Renal pelvis (tissue), 4 donors: ENCODE data around the gene DNAAF8. TPM values are rescaled to one million over a fixed set of nuclear protein-coding genes. Genes with fewer than 3 reads are reported as not detected.
"Not testable (repeated sequence)": the region's sequence is repeated elsewhere in the genome, so short reads cannot be mapped to it uniquely, and the experiment has no call there.

Source experiments
- DNase-seq: peaks from one replicate; pipeline ENCODE4 v3.0.0-alpha.2; 2013
- polyA plus RNA-seq, 3 donors: library from polyadenylated mRNA; unstranded; fragments of 120-200 nt; gene quantifications; one replicate each; pipeline ENCODE4 v1.2.1, GENCODE V29; 2013; ENCODE audit not compliant: insufficient read length in 3 of 3

Gene DNAAF8
- polyA plus RNA-seq, 3 donors, result 2.4 to 3.0 (median 2.6) TPM

DNA sequence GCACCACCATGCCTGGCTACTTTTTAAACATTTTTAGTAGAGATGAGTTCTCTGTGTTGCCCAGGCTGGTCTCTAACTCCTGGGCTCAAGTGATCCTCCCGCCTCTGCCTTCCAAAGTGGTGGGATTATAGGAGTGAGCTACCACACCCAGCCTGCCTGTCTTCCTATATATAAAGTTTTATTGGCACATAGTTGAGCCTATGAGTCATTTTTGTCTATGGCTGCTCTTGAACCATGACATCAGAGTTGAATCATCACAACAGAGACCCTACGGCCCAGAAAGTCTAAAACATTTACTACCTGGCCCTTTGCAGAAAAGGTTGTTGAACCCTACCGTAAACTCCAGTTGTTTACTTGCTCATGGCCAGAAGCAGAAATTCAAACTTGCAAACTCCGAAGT is 45.9 kb downstream of the DNAAF8 start:
- no peak for DNase-seq

DNA sequence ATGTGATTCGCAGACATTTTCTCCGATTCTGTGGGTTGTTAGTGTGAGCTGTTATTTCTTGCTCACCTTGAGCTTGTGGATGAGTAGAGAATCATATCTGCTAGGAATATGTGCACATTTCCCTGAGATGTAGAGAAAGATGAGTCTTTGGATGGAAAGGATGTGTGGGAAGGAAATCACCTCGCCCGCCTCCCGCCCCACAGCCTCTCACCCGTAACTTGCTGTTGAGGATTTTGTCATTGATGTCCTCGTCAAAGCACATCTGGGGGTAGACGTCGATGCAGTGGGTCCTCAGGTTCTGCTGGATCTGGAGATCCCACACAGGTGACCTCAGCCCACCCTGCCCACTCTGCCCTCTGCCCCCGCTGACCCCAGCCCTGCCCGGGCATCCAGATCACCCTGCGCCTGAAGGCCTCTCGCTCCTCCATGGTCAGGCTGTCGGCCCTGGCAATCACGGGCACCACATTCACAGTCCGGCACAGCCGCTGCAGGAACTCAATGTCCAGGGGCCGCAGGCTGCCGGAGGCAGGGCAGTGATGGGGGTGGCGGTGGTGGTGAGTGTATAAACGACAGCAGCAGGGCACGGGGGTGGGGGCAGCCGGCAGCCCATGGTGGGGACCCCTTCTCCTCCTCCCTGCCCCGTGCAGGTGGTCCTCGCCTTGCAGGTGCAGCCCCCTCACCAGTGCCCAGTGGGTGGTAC is 49.1 kb downstream of the DNAAF8 start:
- no peak for DNase-seq

DNA sequence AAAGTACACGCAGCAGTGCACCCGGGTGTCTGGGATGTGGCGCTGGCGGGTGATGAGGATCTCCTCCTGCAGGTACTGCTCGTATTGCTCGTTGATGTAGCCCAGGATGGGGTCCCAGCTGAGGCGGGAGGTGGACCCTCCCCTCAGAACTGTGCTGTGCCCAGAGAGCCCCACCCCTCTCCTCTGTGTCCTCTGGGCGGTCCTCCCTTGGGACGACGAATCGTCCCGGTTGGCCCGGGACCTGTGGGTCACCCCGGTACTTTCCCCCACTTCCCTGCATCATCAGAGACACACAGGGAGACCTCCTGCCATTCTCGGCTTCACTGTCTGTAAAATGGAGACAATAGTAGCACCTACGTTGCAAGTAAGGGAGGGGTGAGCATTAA is 49.6 kb downstream of the DNAAF8 start:
- DNase-seq, result no peak

DNA sequence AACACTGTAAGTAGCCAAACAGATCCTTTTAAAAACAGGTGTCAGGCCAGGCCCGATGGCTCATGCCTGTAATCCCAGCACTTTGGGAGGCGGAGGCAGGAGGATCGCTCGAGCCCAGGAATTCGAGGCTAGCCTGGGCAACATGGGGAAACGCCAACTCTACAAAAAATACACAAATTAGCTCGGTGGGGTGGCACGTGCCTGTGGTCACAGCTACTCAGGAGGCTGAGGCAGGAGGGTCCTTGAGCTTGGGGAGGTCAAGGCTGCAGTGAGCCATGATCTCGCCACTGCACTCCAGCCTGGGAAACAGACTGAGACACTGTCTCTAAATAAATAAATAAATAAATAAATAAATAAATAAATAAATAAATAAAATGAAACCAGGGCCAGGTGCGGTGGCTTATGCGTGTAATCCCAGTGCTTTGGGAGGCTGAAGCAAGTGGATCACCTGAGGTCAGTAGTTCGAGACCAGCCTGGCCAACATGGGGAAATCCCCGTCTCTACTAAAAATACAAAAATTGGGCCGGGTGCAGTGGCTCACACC is 50.2 kb downstream of the DNAAF8 start:
- DNase-seq, result not testable (repeated sequence)

DNA sequence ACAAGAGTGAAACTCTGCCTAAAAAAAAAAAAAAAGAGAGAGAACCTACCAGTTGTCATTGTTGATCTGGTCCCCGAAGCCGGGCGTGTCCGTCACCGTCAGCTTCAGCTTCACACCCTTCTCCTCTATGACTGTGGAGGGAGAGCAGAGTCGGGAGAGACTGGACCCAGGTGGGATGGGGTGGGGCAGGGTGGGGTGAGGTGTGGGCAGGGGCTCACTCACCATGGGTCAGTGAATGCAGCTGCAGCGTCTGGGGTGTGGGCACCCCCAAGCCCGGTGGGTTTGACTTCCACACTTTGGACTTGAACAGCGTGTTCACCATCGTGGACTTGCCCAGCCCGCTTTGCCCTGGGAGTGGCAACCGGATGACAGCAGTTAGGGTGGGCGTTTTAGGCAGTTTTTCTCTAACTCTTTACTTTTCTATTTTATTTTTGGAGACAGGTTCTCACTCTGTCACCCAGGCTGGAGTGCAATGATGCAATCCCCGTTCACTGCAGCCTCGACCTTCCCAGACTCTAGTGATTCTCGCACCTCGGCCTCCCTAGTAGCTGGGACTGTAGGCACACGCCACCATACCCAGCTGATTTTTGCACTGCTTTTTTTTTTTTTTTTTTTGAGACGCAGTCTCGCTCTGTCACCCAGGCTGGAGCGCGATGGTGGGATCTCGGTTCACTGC is 51.6 kb downstream of the DNAAF8 start:
- DNase-seq, result no peak

DNA sequence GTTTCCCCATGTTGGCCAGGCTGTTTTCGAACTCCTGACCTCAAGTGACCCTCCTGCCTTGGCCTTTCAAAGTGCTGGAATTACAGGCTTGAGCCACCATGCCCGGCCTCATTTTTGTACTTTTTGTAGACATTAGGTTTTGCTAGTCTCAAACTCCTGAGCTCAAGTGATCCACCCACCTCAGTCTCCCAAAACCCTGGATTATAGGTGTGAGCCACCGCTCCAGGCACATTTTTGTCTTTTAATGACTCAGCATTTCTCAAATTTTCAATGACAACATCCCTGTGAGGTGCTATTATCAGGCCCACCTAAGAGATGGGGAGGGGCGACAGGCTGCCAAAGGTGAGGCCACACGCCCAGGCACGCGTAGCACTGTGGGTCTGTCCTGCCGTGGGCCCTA is 52.7 kb downstream of the DNAAF8 start:
- no peak for DNase-seq

DNA sequence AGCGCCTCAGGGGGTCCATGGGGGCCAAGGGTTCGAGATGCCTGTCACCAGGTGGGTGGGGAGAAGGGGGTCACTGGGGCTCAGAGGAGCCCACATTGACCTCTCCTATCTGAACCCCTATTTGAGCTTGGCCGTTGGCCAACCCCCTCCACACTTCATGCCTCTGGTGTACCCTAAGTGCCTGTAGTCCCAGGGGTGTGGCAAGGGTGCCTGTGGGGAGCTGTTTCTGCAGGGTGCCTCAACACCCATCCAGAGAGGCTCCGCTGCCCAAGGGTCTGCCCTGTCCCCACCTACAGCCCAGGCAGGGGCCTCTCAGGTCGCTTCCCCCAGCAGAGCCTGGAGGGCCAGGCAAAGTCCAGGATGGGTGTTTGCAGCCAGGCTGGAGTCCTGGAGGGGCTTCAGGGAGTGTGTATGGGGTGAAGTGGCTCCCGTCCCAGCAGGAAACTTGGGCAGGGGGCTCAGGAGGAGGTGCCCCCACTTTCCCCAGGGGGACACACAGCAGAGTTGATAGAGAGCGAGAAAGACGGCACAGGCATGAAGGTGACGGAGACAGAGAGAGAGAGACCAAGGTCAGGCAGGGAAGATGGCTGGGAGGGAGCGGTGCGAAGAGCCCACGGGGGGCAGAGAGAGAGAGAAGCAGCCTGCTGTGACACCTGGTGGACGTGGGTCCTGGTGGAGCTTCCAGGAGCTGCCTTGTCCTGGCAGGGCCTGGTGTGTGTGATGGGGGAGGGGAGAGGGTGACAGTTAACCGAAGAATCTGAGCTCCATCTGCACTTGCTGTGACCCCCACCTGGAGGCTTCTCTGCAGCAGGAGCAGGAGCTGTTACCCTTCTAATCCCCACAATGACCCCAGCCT is 53.5 kb downstream of the DNAAF8 start, which contains the start of gene SEPTIN12:
SEPTIN12 (minus strand) TSS at position 719 of the 856 bp plus-strand sequence; CDS start at position 19, 700 bp downstream.
- no peak for DNase-seq

DNA sequence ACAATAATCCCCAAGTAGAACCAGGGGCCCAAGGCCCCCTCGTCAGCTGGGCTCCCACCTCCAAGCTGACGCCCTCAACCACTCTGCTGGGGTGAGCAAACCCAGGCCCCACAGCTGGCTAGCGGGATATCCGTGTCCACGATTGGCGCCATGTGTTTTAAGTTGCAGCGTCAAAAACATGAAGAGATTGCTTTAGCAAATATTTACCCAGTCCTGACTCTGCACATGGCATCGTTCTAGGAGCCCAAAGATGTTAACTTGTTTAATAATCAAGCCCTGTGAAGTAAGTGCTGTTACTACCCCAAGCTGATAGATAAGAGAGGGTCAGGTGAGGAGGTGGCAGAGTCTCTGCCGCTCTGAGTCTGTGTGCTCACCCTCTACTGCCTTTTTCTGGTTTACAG is 54.2 kb downstream of the DNAAF8 start:
- no peak for DNase-seq

DNA sequence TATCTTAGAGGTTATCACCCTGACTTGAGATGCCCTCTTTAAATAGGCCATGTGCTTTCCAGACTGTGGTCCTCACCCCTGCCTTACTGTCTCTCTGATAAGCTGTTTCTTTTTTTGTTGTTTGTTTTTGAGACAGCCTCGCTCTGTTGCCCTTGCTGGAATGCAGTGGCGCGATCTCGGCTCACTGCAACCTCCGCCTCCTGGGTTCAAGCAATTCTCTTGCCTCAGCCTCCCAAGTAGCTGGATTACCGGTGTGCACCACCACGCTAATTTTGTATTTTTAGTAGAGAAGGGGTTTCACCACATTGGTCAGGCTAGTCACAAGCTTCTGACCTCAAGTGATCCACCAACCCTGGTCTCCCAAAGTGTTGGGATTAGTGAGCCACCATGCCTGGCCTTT is 54.6 kb downstream of the DNAAF8 start:
- no peak for DNase-seq

DNA sequence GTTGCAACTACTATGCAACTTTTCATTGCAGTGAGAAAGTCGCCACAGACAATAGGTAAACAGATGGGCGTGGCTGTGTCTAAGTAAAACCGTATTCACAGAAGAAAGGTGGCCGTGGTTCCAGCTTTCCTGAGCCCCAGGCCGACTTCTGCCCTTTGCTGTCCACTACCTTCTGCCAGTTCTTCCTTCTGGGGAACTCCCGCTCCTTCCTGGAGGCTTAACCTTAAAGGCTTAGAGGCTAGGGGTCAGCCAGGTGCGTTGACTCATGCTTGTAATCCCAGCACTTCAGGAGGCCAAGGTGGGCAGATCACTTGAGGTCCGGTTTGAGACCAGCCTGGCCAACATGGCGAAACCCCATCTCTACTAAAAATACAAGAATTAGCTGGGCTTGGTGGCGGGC is 55.9 kb downstream of the DNAAF8 start:
- DNase-seq, result no peak

DNA sequence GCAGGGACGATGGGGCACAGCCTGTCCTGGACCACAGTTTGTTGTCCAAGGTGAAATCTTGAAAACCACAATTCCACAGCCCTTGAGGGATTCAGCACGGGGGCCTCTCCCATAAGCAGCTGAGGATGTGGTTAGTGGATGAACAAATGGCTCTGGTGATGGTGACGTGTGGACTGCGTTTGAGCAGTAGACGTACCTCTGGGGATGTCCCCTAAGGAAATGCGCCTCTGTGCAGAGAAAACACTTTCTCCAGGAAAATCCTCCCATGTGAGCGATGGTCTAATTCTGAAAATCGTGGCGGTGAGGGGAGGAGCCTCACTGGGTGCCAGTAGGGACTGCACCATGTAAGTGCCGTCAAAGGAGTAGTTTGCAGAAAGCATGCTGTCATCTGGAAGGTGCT is 56.5 kb downstream of the DNAAF8 start:
- no peak for DNase-seq

DNA sequence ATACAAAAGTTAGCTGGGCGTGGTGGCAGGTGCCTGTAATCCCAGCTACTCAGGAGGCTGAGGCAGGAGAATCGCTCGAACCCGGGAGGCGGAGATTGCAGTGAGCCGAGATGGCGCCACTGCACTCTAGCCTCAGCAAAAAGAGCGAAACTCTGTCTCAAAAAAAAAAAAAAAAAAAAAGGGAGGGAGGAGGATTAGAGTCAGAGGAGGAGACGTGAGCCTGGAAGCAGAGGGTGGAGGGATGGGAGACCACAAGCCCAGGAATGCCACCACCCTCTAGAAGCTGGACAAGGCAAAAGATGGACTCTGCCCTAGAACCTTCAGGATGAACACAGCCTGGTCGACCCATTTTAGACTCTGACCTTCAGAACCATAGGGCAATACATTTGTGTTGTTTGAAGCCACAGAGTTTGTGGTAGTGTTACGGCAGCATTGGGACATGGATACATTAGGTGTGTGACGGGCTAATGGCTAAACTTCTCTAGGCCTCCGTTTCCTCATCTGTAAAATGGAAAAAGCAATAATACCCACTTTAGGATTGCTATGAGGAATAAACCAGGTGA is 58.7 kb downstream of the DNAAF8 start:
- no peak for DNase-seq

DNA sequence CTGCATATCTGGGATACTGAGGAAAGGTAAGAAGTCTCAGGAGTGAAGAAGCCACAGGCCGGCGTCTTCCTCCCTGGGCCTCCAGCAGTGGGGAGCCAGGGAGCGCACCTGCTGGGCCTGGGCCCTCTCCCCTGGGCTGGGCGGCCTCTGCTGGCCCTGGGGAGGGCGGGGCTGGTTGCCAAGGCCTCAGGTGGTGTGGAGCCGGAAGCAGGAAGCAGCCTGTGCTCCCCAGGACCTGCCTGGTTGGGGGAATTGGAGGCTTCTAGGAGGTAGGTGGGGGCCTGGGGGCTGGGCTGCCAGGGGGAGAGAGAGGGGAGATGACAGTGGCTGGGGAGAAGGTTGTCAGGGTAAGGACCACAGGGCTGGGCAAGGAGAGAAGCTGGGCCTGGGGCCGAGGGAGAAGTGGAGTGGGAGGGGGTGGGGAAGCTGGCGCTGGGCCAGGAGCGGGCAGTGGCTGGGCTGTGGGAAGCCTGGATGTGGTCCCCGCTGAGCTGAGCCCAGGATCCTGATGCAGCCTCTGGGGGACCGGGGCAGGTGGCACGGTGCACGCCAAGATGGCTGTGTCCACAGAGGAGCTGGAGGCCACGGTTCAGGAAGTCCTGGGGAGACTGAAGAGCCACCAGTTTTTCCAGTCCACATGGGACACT is 61.0 kb downstream of the DNAAF8 start, which contains the start of gene SMIM22:
SMIM22 (plus strand) TSS at position 189 of the 647 bp plus-strand sequence; CDS start at position 555, 366 bp downstream.
- no peak for DNase-seq

DNA sequence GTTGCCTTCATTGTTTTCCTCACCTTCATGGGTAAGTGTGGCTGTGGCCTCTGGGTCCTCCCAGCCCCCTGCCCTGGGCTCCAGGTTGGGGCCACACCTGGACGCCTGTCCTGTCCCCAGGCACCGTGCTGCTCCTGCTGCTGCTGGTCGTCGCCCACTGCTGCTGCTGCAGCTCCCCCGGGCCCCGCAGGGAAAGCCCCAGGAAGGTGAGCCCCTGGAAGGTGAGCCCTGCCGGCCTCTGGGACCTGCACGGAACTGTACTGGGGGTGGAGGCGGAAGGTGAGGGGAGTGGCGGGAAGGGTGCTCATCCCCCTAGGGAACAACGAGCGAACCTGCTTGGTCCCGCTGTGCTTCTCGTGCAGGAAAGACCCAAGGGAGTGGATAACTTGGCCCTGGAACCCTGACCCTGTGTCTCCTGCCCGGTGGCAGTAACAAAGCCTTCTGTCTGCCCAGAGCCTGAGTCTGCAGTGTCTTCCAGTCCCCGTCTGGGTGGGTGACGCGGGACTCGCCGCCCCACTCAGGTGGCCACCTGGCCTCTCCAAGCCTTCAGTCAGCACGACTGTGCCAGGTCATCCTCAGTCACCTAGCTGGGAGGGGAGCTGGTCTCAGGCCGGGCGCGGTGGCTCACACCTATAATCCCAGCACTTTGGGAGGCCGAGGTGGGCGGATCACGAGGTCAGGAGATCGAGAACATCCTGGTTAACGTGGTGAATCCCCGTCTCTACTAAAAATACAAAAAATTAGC is 61.7 kb downstream of the DNAAF8 start:
- DNase-seq, result no peak

DNA sequence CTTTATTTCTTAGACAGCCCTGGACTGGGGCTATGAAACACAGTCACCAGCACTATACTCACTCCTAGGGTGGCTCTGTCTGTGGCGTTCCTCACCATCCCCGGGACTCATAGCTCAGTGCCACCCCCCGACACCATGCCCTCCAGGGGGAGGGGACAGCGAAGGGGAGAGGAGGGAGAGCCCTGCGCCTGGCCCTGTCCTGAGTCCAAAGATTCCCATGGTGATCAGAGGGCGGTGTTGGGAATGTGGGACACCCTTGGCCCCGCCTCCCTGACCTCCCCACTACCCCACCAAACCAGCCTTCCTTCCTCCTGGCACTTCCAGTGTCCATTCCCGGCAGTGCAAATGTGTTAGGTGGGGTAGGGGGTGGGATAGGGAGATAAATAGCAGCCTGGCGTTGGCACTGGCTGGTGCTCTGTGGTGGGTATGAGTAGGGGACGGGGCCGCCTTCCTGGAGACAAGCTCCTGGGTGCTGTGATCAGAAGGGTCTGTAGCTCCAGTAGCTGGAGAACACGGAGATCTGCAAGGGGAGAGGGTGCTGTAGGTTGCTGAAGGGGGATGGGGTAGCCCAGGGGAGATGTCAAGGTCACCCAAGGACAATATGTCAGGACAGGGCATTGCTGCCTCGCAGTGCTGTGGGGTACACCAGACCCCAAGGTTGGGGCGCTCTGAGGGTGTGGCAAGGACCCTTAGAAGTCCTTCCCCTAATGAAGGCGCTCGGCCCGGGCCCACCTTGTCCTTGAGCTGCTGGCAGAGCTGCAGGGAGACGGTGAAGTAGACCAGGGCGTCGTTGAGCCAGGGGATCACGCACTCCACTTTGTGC is 62.9 kb downstream of the DNAAF8 start:
- DNase-seq, result no peak

DNA sequence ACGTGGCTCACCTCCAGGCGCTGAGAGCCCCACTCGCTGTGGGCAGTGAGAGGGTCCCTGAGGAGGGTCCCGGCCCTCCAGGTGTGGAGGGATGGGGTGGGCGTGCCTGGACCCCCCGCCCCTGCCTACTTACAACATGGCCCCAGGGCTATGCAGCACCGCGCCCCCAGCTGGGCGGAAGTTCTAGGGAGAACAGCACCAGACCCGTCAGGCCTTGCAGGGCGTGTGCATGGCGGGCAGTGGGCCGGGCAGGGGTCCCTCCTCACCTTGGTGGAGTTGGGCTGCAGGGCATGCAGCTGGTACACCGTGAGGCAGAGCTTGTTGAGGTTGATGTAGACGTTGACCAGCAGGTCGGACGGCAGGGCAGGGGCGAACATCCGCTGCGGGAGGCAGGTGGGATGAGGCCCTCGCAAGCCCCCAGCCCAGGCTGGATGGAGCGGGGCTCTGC is 63.5 kb downstream of the DNAAF8 start:
- no peak for DNase-seq

DNA sequence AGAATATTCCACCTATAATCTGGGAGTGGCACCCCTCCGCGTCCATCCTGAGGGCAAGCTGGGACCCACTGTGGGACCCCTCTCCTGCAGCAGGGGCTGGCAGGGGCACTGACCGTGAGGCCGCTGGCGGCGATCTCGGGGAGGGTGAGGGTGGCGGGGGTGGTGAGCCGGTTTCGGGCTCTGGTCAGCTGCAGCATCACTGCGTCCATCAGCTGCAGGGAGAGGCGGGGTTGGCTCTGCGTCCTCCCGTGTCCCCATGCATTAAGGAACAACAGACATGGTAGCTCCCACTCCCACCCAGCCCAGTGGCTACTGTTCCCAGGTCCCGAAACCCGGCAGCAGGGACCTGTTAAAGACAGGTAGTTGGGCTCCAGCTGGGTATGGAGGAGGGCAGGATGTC is 64.1 kb downstream of the DNAAF8 start:
- DNase-seq, result no peak
